Stimulated activated CD8-positive, alpha-beta memory T cell treated with anti-CD3 and anti-CD28 coated beads, Interleukin-7, amount 100 ng/mL, for 48 hours (primary cell): ENCODE results near the gene MED26.
A peak's percentile ranks its signal among the peaks of the same experiment; 100 is the strongest.

ENCODE experiments used
- DNase-seq, 2 donors: peaks; one replicate each; pipeline ENCODE4 v3.0.0-alpha.2; 2020; ENCODE audit warnings: low read depth in 1 of 2; ENCODE audit errors: extremely low read depth in 1 of 2

MED26 gene

GRCh38 chr19:16590876-16591802 lies 36.9 kb downstream of the MED26 start:
- no peak for DNase-seq

- DNase-seq = no peak
Observed at GRCh38 chr19:16589917-16590316, 38.1 kb downstream of the MED26 start.

GRCh38 chr19:16588824-16589577 lies 39.0 kb downstream of the MED26 start:
- DNase-seq = no peak

GRCh38 chr19:16587833-16588823 lies 39.9 kb downstream of the MED26 start:
- DNase-seq = peak in 1 of 2 donors; percentile 71

GRCh38 chr19:16586991-16587832 lies 40.8 kb downstream of the MED26 start:
- no peak for DNase-seq

- DNase-seq = no peak
Observed at GRCh38 chr19:16586477-16586871, 41.5 kb downstream of the MED26 start.

- no peak for DNase-seq
Observed at GRCh38 chr19:16585808-16586476, 42.1 kb downstream of the MED26 start.

- DNase-seq = no peak
Observed at GRCh38 chr19:16585094-16585801, 42.8 kb downstream of the MED26 start.

GRCh38 chr19:16584248-16585093 lies 43.5 kb downstream of the MED26 start:
- DNase-seq = peak; percentile 76 to 88

- DNase-seq = no peak
Observed at GRCh38 chr19:16582486-16583261, 45.3 kb downstream of the MED26 start.

- DNase-seq = no peak
Observed at GRCh38 chr19:16581971-16582343, 46.0 kb downstream of the MED26 start.

- no peak for DNase-seq
Observed at GRCh38 chr19:16581145-16581970, 46.6 kb downstream of the MED26 start.

- no peak for DNase-seq
Observed at GRCh38 chr19:16579381-16579780, 48.6 kb downstream of the MED26 start.

- DNase-seq = no peak
Observed at GRCh38 chr19:16577531-16577985, 50.4 kb downstream of the MED26 start.

GRCh38 chr19:16576690-16577530 lies 51.1 kb downstream of the MED26 start:
- no peak for DNase-seq
